Chondrocyte (in vitro differentiated cells): Measurements from ENCODE around the gene USP15. TPM values are rescaled to one million over a fixed set of nuclear protein-coding genes. Genes with fewer than 3 reads are reported as not detected.
A peak's percentile ranks its signal among the peaks of the same experiment; 100 is the strongest.

Experiments
- DNase-seq: peaks from one replicate; pipeline ENCODE4 v3.0.0; 2021; ENCODE audit warnings: mixed read lengths, low spot score
- H3K27ac Mint-ChIP-seq: one replicate; pipeline ENCODE4 v1.8.0; 2021; ENCODE audit warnings: mild to moderate bottlenecking, moderate library complexity, mixed read lengths; ENCODE audit not compliant: unreplicated experiment
- H3K27me3 Mint-ChIP-seq: 2 replicates; pipeline ENCODE4 v1.8.0; 2021; ENCODE audit warnings: low read depth, mixed read lengths
- H3K36me3 Mint-ChIP-seq: 2 replicates; pipeline ENCODE4 v1.8.0; 2021; ENCODE audit warnings: low read depth, mixed read lengths
- H3K4me1 Mint-ChIP-seq: 2 replicates; pipeline ENCODE4 v1.8.0; 2021; ENCODE audit warnings: low read depth, mild to moderate bottlenecking, mixed read lengths
- H3K4me3 Mint-ChIP-seq: one replicate; pipeline ENCODE4 v1.8.0; 2021; ENCODE audit warnings: mild to moderate bottlenecking, moderate library complexity, mixed read lengths; ENCODE audit not compliant: unreplicated experiment
- H3K9me3 Mint-ChIP-seq: 2 replicates; pipeline ENCODE4 v1.8.0; 2021; ENCODE audit warnings: low read depth, mixed read lengths
- total RNA-seq: library from RNA; stranded (reverse); gene quantifications from 3 replicates; pipeline ENCODE4 v1.2.1, GENCODE V29; 2021
- TF ChIP-seq, protein P1 (sequence below): fragments of 200-600 bp; sonication (generic); IDR thresholded peaks from 2 replicates; pipeline ENCODE4 v1.5.0; 2021; ENCODE audit warnings: antibody characterized with exemption, mild to moderate bottlenecking, moderate library complexity

Gene USP15
- total RNA-seq, 1 donor from 2014 or later, result 48.2 TPM

DNA sequence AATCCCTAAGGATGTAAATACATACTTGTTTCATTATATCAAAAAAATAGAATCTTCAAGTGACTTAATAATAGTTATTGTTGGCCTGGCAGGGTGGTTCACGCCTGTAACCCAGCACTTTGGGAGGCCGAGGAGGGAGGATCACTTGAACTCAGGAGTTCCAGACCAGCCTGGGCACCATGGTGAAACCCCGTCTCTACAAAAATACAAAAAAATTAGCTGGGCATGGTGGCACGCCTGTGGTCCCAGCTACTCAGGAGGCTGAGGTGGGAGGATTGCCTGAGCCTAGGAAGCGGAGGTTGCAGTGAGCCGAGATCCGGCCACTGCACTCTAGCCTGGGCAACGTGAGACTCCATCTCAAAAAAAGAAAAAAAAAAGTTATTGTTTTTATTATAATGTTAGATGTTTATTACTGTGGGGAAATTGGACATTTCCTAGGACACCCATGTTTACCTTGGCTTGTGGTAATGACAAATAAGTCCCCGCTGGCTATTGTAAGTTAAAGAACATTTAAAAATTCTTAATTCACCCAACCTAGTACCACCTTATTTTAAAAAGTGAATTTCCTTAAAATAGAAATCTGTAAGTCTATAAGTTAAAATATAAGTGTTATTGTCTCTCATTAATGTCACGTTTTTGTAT lies 1.8 kb downstream of the USP15 start:
- Mint-ChIP-seq H3K4me1 (peaks cover 31% of the 10 kb centered on the region), H3K4me3 (peak overlapping the region; percentile 96), H3K9me3 (no peaks in the 10 kb centered on the region), H3K27ac (no peak overlapping the region), H3K36me3 (peaks cover 1% of the 10 kb centered on the region), H3K27me3 (no peaks in the 10 kb centered on the region)
- TF ChIP-seq, protein P1, sequence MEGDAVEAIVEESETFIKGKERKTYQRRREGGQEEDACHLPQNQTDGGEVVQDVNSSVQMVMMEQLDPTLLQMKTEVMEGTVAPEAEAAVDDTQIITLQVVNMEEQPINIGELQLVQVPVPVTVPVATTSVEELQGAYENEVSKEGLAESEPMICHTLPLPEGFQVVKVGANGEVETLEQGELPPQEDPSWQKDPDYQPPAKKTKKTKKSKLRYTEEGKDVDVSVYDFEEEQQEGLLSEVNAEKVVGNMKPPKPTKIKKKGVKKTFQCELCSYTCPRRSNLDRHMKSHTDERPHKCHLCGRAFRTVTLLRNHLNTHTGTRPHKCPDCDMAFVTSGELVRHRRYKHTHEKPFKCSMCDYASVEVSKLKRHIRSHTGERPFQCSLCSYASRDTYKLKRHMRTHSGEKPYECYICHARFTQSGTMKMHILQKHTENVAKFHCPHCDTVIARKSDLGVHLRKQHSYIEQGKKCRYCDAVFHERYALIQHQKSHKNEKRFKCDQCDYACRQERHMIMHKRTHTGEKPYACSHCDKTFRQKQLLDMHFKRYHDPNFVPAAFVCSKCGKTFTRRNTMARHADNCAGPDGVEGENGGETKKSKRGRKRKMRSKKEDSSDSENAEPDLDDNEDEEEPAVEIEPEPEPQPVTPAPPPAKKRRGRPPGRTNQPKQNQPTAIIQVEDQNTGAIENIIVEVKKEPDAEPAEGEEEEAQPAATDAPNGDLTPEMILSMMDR, result no peak
- DNase-seq, result no peak

DNA sequence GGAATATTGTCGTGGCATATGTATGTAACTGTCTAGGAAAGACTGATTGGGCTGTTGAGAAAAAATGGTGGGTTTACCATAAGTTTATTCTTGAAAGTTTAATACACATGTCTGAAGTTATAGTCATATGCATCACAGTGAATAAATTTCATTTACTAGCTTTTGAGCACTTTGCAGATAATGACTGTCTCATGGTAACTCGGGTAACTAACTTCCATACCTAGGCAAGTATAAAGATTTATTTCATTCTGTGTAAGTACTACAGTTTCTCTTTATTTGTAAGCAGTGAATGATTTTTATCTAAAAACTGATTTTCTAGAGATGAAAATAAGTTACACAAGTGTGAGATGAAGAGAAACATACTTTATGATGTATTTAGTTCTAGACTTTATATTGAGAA lies 3.0 kb downstream of the USP15 start:
- Mint-ChIP-seq H3K36me3 (peaks cover 1% of the 10 kb centered on the region), H3K27ac (no peak overlapping the region), H3K4me3 (no peak overlapping the region), H3K4me1 (peaks cover 40% of the 10 kb centered on the region), H3K27me3 (no peaks in the 10 kb centered on the region), H3K9me3 (no peaks in the 10 kb centered on the region)
- DNase-seq, result no peak
- TF ChIP-seq, protein P1, result no peak

DNA sequence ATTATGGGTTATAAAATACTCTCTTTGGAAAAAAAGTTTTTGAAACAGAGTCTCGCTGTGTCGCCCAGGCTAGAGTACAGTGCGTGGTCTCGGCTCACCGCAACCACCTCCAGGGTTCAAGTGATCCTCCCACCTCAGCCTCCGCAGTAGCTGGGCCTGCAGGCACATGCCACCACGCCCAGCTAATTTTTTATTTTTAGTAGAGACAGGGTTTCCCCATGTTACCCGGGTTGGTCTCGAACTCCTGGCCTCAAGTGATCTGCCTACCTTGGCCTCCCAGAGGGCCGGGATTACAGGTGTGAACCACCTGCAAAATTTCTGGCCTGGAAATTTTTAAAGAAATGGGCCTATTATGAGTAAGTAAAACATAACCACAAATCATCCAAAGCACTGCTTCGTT lies 3.8 kb downstream of the USP15 start:
- Mint-ChIP-seq H3K36me3 (peaks cover 1% of the 10 kb centered on the region), H3K9me3 (no peaks in the 10 kb centered on the region), H3K4me1 (peaks cover 48% of the 10 kb centered on the region), H3K4me3 (no peak overlapping the region), H3K27ac (no peak overlapping the region), H3K27me3 (no peaks in the 10 kb centered on the region)
- no peak for DNase-seq
- TF ChIP-seq, protein P1, result no peak

DNA sequence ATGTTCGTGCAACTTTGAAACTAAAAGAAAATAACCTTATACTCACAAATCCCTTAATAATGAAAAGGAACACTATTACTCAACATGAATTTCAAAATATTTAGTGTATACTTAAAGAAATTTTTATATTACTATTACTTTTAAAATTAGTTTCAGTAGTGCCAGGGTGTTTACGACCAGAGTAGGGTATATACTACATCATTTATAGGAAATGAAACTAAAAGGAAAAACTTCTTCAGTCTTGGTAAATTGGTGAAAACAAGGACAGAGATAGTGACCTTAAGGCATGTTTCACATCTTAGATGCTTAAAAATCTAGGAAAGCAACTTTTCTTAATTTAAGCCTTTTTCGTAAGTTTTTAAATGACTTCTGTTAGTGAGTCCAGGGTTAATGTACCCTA lies 4.5 kb downstream of the USP15 start:
- TF ChIP-seq, protein P1, result no peak
- Mint-ChIP-seq H3K27ac (no peak overlapping the region), H3K4me1 (peaks cover 42% of the 10 kb centered on the region)

DNA sequence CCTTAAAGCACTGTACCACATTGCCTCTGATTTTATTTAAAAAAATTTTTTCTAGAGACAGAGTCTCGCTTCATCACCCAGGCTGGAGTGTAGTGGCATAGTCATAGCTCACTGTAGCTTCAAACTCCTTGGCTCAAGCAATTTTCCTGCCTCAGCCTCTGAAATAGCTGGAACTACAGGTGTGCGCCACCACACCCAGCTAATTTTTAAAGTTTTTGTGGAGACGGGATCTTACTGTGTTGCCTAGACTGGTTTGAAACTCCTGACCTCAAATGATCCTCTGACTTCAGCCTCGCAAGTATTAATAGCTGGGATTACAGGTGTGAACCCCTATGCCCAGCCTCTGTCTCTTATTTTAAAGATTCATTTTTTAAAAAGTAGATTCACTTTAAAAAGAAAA lies 5.3 kb downstream of the USP15 start:
- TF ChIP-seq, protein P1, result no peak
- Mint-ChIP-seq H3K27me3 (no peaks in the 10 kb centered on the region), H3K9me3 (no peaks in the 10 kb centered on the region), H3K4me3 (no peak overlapping the region), H3K4me1 (peaks cover 49% of the 10 kb centered on the region), H3K36me3 (no peaks in the 10 kb centered on the region), H3K27ac (no peak overlapping the region)
- no peak for DNase-seq

More for the DNA sequence above, 4.5 kb downstream of the USP15 start:
- Mint-ChIP-seq H3K4me3 (no peak overlapping the region), H3K9me3 (no peaks in the 10 kb centered on the region), H3K27me3 (no peaks in the 10 kb centered on the region), H3K36me3 (peaks cover 1% of the 10 kb centered on the region)
- no peak for DNase-seq
